ES-I3 (cell line): ENCODE measurements around the gene GLTP.
"Not testable (repeated sequence)": the region's sequence is repeated elsewhere in the genome, so short reads cannot be mapped to it uniquely, and the experiment has no call there.

ENCODE experiments used
- H3K36me3 ChIP-seq: 2 replicates; pipeline ENCODE4 v1.6.1; 2013; ENCODE audit warnings: mild to moderate bottlenecking, low read length, control low read depth, moderate library complexity; ENCODE audit not compliant: insufficient read depth
- H3K4me1 ChIP-seq: 2 replicates; pipeline ENCODE4 v1.6.1; 2013; ENCODE audit warnings: mild to moderate bottlenecking, control low read depth, low read length; ENCODE audit not compliant: insufficient read depth
- H3K9ac ChIP-seq: 2 replicates; pipeline ENCODE4 v1.6.1; 2013; ENCODE audit warnings: low read depth, mild to moderate bottlenecking, low read length, moderate library complexity
- H3K9me3 ChIP-seq: 2 replicates; pipeline ENCODE4 v1.6.1; 2013; ENCODE audit warnings: mild to moderate bottlenecking, low read length, moderate library complexity; ENCODE audit not compliant: control insufficient read depth, insufficient read depth

GLTP gene

GRCh38 chr12:109880043-109880931 lies at the start of gene GLTP:
TSS of gene GLTP (minus strand) at chr12:109880541. CDS start at chr12:109880374, 167 bp downstream.
- Histone ChIP-seq H3K9me3 (no peaks in the 10 kb centered on the region), H3K9ac (peak within 1 kb of the TSS; percentile 77), H3K4me1 (peaks cover 28% of the 10 kb centered on the region; the same call in 1 of the 2 replicates), H3K36me3 (no peaks in the 10 kb centered on the region)

GRCh38 chr12:109929326-109929725 lies 49.0 kb upstream of the GLTP start:
- not testable (repeated sequence) for H3K9me3 ChIP-seq, H3K9ac ChIP-seq, H3K36me3 ChIP-seq, H3K4me1 ChIP-seq

GRCh38 chr12:109928058-109928656 lies 47.8 kb upstream of the GLTP start:
- Histone ChIP-seq H3K4me1 (no peaks in the 10 kb centered on the region), H3K9me3 (no peaks in the 10 kb centered on the region), H3K9ac (no peak overlapping the region), H3K36me3 (no peaks in the 10 kb centered on the region)

GRCh38 chr12:109927622-109928021 lies 47.3 kb upstream of the GLTP start:
- no peaks in the 10 kb centered on the region for H3K36me3 ChIP-seq
- H3K9me3 ChIP-seq: no peaks in the 10 kb centered on the region
- H3K9ac ChIP-seq: no peak overlapping the region
- no peaks in the 10 kb centered on the region for H3K4me1 ChIP-seq

GRCh38 chr12:109926488-109927210 lies 46.3 kb upstream of the GLTP start:
- Histone ChIP-seq H3K9ac (no peak overlapping the region), H3K36me3 (no peaks in the 10 kb centered on the region), H3K9me3 (no peaks in the 10 kb centered on the region), H3K4me1 (no peaks in the 10 kb centered on the region)

GRCh38 chr12:109926016-109926415 lies 45.7 kb upstream of the GLTP start:
- Histone ChIP-seq H3K9me3 (no peaks in the 10 kb centered on the region), H3K4me1 (no peaks in the 10 kb centered on the region), H3K36me3 (no peaks in the 10 kb centered on the region), H3K9ac (no peak overlapping the region)

- no peaks in the 10 kb centered on the region for H3K36me3 ChIP-seq
- H3K4me1 ChIP-seq: no peaks in the 10 kb centered on the region
- no peaks in the 10 kb centered on the region for H3K9me3 ChIP-seq
- H3K9ac ChIP-seq: no peak overlapping the region
Measured at GRCh38 chr12:109925185-109925840, 45.0 kb upstream of the GLTP start.

GRCh38 chr12:109923481-109924245 lies 43.3 kb upstream of the GLTP start:
- no peak overlapping the region for H3K9ac ChIP-seq
- H3K36me3 ChIP-seq: no peaks in the 10 kb centered on the region
- H3K4me1 ChIP-seq: no peaks in the 10 kb centered on the region
- 0 out of 2 replicates have a peak, but pooled peaks cover 5% of the 10 kb centered on the region for H3K9me3 ChIP-seq

- H3K36me3 ChIP-seq: no peaks in the 10 kb centered on the region
- H3K9me3 ChIP-seq: 0 out of 2 replicates have a peak, but pooled peaks cover 5% of the 10 kb centered on the region
- no peaks in the 10 kb centered on the region for H3K4me1 ChIP-seq
- no peak overlapping the region for H3K9ac ChIP-seq
Measured at GRCh38 chr12:109923038-109923437, 42.7 kb upstream of the GLTP start.

- Histone ChIP-seq H3K36me3 (no peaks in the 10 kb centered on the region), H3K4me1 (no peaks in the 10 kb centered on the region), H3K9me3 (0 out of 2 replicates have a peak, but pooled peaks cover 5% of the 10 kb centered on the region), H3K9ac (no peak overlapping the region)
Measured at GRCh38 chr12:109921982-109922381, 41.6 kb upstream of the GLTP start.

- H3K36me3 ChIP-seq: no peaks in the 10 kb centered on the region
- H3K4me1 ChIP-seq: no peaks in the 10 kb centered on the region
- H3K9me3 ChIP-seq: 0 out of 2 replicates have a peak, but pooled peaks cover 5% of the 10 kb centered on the region
- no peak overlapping the region for H3K9ac ChIP-seq
Measured at GRCh38 chr12:109920261-109920780, 40.0 kb upstream of the GLTP start.

- H3K4me1 ChIP-seq: no peaks in the 10 kb centered on the region
- no peaks in the 10 kb centered on the region for H3K36me3 ChIP-seq
- no peak overlapping the region for H3K9ac ChIP-seq
- 0 out of 2 replicates have a peak, but pooled peaks cover 5% of the 10 kb centered on the region for H3K9me3 ChIP-seq
Measured at GRCh38 chr12:109919456-109919855, 39.1 kb upstream of the GLTP start.

- Histone ChIP-seq H3K4me1 (no peaks in the 10 kb centered on the region), H3K9ac (no peak overlapping the region), H3K9me3 (0 out of 2 replicates have a peak, but pooled peaks cover 5% of the 10 kb centered on the region), H3K36me3 (no peaks in the 10 kb centered on the region)
Measured at GRCh38 chr12:109916045-109916444, 35.7 kb upstream of the GLTP start.
